ENCODE data around the gene TRMT2A. TPM values are rescaled to one million over a fixed set of nuclear protein-coding genes. Genes with fewer than 3 reads are reported as not detected.

Gene TRMT2A
- polyA plus RNA-seq, 1 donor (not counting 4 experiments of a cell fraction or from before 2014, with no cell fraction given) = 18.3 TPM

DNA sequence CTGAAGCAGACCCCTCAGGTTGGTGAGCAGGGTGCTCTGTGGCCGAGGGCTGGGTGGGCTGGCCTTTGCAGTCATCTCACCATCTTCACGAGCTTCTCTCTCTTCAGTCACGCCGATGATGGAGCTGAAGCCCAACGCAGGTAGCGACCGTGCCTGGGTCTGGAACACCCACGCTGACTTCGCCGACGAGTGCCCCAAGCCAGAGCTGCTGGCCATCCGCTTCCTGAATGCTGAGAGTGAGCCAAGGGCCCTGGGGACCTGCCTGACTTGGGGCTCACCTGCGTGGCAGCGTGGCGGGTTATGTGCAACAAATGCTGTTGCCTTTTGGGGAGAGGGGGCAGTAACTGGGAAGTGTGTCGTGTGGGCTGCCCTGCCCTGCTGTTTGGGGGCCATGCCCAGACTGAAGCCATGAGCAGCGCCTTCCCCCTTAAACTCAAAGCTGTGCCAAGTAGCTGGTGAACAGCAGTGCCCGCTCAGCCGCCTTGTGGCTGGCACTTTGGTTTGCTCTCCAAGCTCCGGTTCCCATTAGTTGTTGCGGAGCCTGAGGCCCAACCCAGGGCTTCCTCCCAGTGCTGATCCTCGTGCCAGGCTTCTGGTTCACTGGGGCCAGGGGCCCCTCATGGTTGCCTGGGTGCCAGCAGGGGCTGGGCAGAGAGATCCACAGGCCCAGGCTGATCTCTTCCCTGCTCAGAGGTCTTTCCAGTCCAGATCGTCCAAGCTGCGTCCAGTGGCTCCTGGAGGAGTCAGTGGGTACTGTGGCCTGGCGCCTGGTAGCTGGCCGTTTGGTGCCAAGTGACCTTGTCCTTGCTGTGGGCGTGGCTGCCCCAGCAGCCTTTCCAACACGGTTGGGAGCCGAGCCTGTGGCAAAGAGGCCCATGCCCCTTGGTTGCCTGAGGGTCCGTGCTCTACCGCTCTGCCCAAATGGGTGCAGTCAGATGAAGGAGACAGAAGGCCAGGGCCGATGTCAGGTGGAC is 8.5 kb upstream of the TRMT2A start:
- H3K79me2 ChIP-seq (ENCODE audit: control insufficient read depth, insufficient read depth, low read length) = peaks cover 36% of the 10 kb centered on the region
- H3K36me3 ChIP-seq (ENCODE audit: control insufficient read depth in 2 of 2, extremely low read depth in 1 of 2, insufficient read depth in 2 of 2, low read length in 2 of 2) = peaks cover 21 to 32% of the 10 kb centered on the region in 2 experiments
- H4K20me1 ChIP-seq (ENCODE audit: control insufficient read depth, extremely low read depth, insufficient read depth, low read length) = peaks cover 2% of the 10 kb centered on the region
- DNase-seq (ENCODE audit: low read depth, low spot score) = no peak
- no peak overlapping the region for H2AFZ ChIP-seq (ENCODE audit: control insufficient read depth, low read length)
- no peak for TF ChIP-seq EZH2 (IDR thresholded peaks at IDR 0.05; ENCODE audit: low read length)
- TF ChIP-seq, protein P1, sequence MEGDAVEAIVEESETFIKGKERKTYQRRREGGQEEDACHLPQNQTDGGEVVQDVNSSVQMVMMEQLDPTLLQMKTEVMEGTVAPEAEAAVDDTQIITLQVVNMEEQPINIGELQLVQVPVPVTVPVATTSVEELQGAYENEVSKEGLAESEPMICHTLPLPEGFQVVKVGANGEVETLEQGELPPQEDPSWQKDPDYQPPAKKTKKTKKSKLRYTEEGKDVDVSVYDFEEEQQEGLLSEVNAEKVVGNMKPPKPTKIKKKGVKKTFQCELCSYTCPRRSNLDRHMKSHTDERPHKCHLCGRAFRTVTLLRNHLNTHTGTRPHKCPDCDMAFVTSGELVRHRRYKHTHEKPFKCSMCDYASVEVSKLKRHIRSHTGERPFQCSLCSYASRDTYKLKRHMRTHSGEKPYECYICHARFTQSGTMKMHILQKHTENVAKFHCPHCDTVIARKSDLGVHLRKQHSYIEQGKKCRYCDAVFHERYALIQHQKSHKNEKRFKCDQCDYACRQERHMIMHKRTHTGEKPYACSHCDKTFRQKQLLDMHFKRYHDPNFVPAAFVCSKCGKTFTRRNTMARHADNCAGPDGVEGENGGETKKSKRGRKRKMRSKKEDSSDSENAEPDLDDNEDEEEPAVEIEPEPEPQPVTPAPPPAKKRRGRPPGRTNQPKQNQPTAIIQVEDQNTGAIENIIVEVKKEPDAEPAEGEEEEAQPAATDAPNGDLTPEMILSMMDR (optimal IDR thresholded peaks at IDR 0.05 in 1 of 3, IDR thresholded peaks at IDR 0.05 in 1 of 3, conservative IDR thresholded peaks at IDR 0.05 in 1 of 3; ENCODE audit: extremely low read depth in 1 of 3, insufficient read depth in 2 of 3, low read length in 3 of 3) = no peak
- H3K9ac ChIP-seq (ENCODE audit: control insufficient read depth, extremely low read depth, insufficient read depth, low read length) = no peak overlapping the region
- no peaks in the 10 kb centered on the region for H3K9me1 ChIP-seq (ENCODE audit: control insufficient read depth, extremely low read depth, insufficient read depth, low read length)
- no peak overlapping the region for H3K27ac ChIP-seq (ENCODE audit: control insufficient read depth, insufficient read depth, low read length)
- no peak for FAIRE-seq
- H3K9me3 ChIP-seq (ENCODE audit: control insufficient read depth, low read depth, low read length) = no peaks in the 10 kb centered on the region
- no peak overlapping the region for H3K4me2 ChIP-seq (ENCODE audit: control insufficient read depth, extremely low read depth, insufficient read depth, low read depth, low read length)
- dilution Hi-C loops (cut with MboI; ENCODE audit: extremely low pct_ligation_motif_present, low sequenced_read_pairs) = no loop called here
- H3K4me1 ChIP-seq (ENCODE audit: control insufficient read depth, extremely low read depth, insufficient read depth, low read length) = no peaks in the 10 kb centered on the region
- H3K4me3 ChIP-seq (ENCODE audit: control insufficient read depth in 2 of 3, extremely low read depth in 1 of 3, insufficient read depth in 2 of 3, low read depth in 1 of 3, low read length in 3 of 3) = no peak overlapping the region
- no peaks in the 10 kb centered on the region for H3K27me3 ChIP-seq (ENCODE audit: control insufficient read depth, extremely low read depth, insufficient read depth, low read length)

DNA sequence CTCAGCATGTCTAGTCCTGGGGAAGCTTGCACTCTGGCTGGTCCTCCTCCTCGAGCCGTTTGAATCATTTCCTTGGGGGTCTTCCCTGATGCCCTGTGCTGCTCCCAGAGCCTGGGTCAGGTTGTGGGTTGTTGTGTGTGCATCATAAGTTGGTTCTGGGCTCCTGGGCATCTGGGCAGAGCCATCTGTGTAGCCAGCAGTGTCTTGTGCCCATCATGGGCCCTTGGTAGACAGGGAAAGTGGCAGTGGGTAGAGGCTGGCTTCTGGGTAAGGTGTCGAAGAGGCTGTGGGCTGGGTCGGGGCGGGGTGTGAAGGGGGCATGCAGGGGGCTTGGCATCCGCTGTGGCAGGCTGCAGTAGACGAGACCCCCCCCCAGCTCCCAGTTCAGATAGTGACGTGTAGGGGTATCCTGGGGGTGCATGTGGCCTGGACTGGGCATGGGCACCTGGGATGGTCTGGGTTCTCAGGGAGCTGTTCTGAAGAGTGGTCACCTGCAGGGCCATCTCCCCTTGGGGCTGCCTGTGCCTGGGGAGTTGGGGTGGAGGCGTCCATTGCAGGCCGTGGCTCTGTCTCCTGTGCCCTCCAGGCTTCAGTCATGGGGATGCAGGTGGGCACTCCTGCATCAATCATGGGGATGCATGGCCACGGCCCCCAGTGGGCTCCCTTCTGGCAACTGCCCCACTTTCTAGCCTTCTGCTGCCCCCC is 7.2 kb upstream of the TRMT2A start:
- H2AFZ ChIP-seq (ENCODE audit: control insufficient read depth, low read length) = no peak overlapping the region
- peaks cover 2% of the 10 kb centered on the region for H4K20me1 ChIP-seq (ENCODE audit: control insufficient read depth, extremely low read depth, insufficient read depth, low read length)
- H3K9ac ChIP-seq (ENCODE audit: control insufficient read depth, extremely low read depth, insufficient read depth, low read length) = no peak overlapping the region
- no peak overlapping the region for H3K27ac ChIP-seq (ENCODE audit: control insufficient read depth, insufficient read depth, low read length)
- H3K9me1 ChIP-seq (ENCODE audit: control insufficient read depth, extremely low read depth, insufficient read depth, low read length) = no peaks in the 10 kb centered on the region
- DNase-seq (ENCODE audit: low read depth, low spot score) (no peak), FAIRE-seq (no peak)
- peaks cover 29 to 43% of the 10 kb centered on the region in 2 experiments for H3K36me3 ChIP-seq (ENCODE audit: control insufficient read depth in 2 of 2, extremely low read depth in 1 of 2, insufficient read depth in 2 of 2, low read length in 2 of 2)
- TF ChIP-seq EZH2 (IDR thresholded peaks at IDR 0.05; ENCODE audit: low read length) = no peak
- TF ChIP-seq, protein P1 (optimal IDR thresholded peaks at IDR 0.05 in 1 of 3, IDR thresholded peaks at IDR 0.05 in 1 of 3, conservative IDR thresholded peaks at IDR 0.05 in 1 of 3; ENCODE audit: extremely low read depth in 1 of 3, insufficient read depth in 2 of 3, low read length in 3 of 3) = no peak
- H3K4me2 ChIP-seq (ENCODE audit: control insufficient read depth, extremely low read depth, insufficient read depth, low read depth, low read length) = no peak overlapping the region
- H3K4me3 ChIP-seq (ENCODE audit: control insufficient read depth in 2 of 3, extremely low read depth in 1 of 3, insufficient read depth in 2 of 3, low read depth in 1 of 3, low read length in 3 of 3) = no peak overlapping the region
- peaks cover 49% of the 10 kb centered on the region for H3K79me2 ChIP-seq (ENCODE audit: control insufficient read depth, insufficient read depth, low read length)
- H3K4me1 ChIP-seq (ENCODE audit: control insufficient read depth, extremely low read depth, insufficient read depth, low read length) = no peaks in the 10 kb centered on the region
- H3K9me3 ChIP-seq (ENCODE audit: control insufficient read depth, low read depth, low read length) = no peaks in the 10 kb centered on the region
- dilution Hi-C loops (cut with MboI; ENCODE audit: extremely low pct_ligation_motif_present, low sequenced_read_pairs) = no loop called here
- no peaks in the 10 kb centered on the region for H3K27me3 ChIP-seq (ENCODE audit: control insufficient read depth, extremely low read depth, insufficient read depth, low read length)

Data from keratinocyte (primary cell).